Measurements from ENCODE around the gene DKC1. TPM values are rescaled to one million over a fixed set of nuclear protein-coding genes. Genes with fewer than 3 reads are reported as not detected.

The DKC1 gene
- total RNA-seq, 1 donor from 2014 or later = 62.7 TPM

GRCh38 chrX:154780968-154781367 lies 18.3 kb downstream of the DKC1 start:
- Mint-ChIP-seq H3K36me3 (peaks cover 17% of the 10 kb centered on the region), H3K27ac (no peak overlapping the region), H3K4me3 (no peak overlapping the region), H3K4me1 (ENCODE audit: unreplicated experiment) (no peaks in the 10 kb centered on the region), H3K27me3 (no peaks in the 10 kb centered on the region), H3K9me3 (no peaks in the 10 kb centered on the region)
- no peak for TF ChIP-seq CTCF (conservative IDR thresholded peaks at IDR 0.05)
- no peak for DNase-seq (ENCODE audit: extremely low spot score, unreplicated experiment)

- no peak for TF ChIP-seq CTCF (conservative IDR thresholded peaks at IDR 0.05)
- H3K27me3 Mint-ChIP-seq = no peaks in the 10 kb centered on the region
- no peak overlapping the region for H3K4me3 Mint-ChIP-seq
Measured at GRCh38 chrX:154784149-154784995, 21.7 kb downstream of the DKC1 start.

GRCh38 chrX:154785716-154786115 lies 23.1 kb downstream of the DKC1 start:
- Mint-ChIP-seq H3K4me3 (no peak overlapping the region), H3K4me1 (ENCODE audit: unreplicated experiment) (no peaks in the 10 kb centered on the region), H3K27ac (no peak overlapping the region), H3K27me3 (no peaks in the 10 kb centered on the region), H3K9me3 (no peaks in the 10 kb centered on the region), H3K36me3 (no peaks in the 10 kb centered on the region)
- no peak for DNase-seq (ENCODE audit: extremely low spot score, unreplicated experiment)
- TF ChIP-seq CTCF (conservative IDR thresholded peaks at IDR 0.05) = no peak

More at GRCh38 chrX:154784149-154784995, 21.7 kb downstream of the DKC1 start:
- Mint-ChIP-seq H3K9me3 (no peaks in the 10 kb centered on the region), H3K36me3 (no peaks in the 10 kb centered on the region), H3K4me1 (ENCODE audit: unreplicated experiment) (no peaks in the 10 kb centered on the region), H3K27ac (no peak overlapping the region)
- no peak for DNase-seq (ENCODE audit: extremely low spot score, unreplicated experiment)

GRCh38 chrX:154791467-154791866 lies 28.8 kb downstream of the DKC1 start:
- Mint-ChIP-seq H3K9me3 (no peaks in the 10 kb centered on the region), H3K27me3 (no peaks in the 10 kb centered on the region), H3K4me3 (no peak overlapping the region), H3K36me3 (no peaks in the 10 kb centered on the region), H3K4me1 (ENCODE audit: unreplicated experiment) (no peaks in the 10 kb centered on the region), H3K27ac (no peak overlapping the region)
- no peak for TF ChIP-seq CTCF (conservative IDR thresholded peaks at IDR 0.05)
- DNase-seq (ENCODE audit: extremely low spot score, unreplicated experiment) = no peak

GRCh38 chrX:154791939-154792338 lies 29.3 kb downstream of the DKC1 start:
- no peaks in the 10 kb centered on the region for H3K9me3 Mint-ChIP-seq
- H3K4me1 Mint-ChIP-seq (ENCODE audit: unreplicated experiment) = no peaks in the 10 kb centered on the region
- no peaks in the 10 kb centered on the region for H3K27me3 Mint-ChIP-seq
- H3K36me3 Mint-ChIP-seq = no peaks in the 10 kb centered on the region
- no peak for DNase-seq (ENCODE audit: extremely low spot score, unreplicated experiment)
- TF ChIP-seq CTCF (conservative IDR thresholded peaks at IDR 0.05) = no peak
- H3K27ac Mint-ChIP-seq = no peak overlapping the region
- H3K4me3 Mint-ChIP-seq = no peak overlapping the region
